HG02571 (cell line): Measurements from ENCODE around the gene PCDHB10.
"Not testable (repeated sequence)": the region's sequence is repeated elsewhere in the genome, so short reads cannot be mapped to it uniquely, and the experiment has no call there.

Experiments
- ATAC-seq: cut with Tn5 transposase; IDR thresholded peaks from one replicate; pipeline ENCODE4 v1.9.1; 2021; ENCODE audit warnings: mild to moderate bottlenecking, moderate library complexity; ENCODE audit not compliant: unreplicated experiment

PCDHB10 gene

GRCh38 chr5:141186897-141187512 lies 5.1 kb upstream of the PCDHB10 start, which contains the start of gene PCDHB9:
Gene PCDHB9, plus strand, starts transcription at chr5:141187161. Its CDS starts 158 bp downstream, at chr5:141187319.
- ATAC-seq: no peak

DNA sequence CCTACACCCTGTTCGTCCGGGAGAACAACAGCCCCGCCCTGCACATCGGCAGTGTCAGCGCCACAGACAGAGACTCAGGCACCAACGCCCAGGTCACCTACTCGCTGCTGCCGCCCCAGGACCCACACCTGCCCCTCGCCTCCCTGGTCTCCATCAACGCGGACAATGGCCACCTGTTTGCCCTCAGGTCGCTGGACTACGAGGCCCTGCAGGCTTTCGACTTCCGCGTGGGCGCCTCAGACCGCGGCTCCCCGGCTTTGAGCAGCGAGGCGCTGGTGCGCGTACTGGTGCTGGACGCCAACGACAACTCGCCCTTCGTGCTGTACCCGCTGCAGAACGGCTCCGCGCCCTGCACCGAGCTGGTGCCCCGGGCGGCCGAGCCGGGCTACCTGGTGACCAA lies 3.5 kb upstream of the PCDHB10 start:
- not testable (repeated sequence) for ATAC-seq

GRCh38 chr5:141189131-141189530 lies 3.0 kb upstream of the PCDHB10 start:
- ATAC-seq: not testable (repeated sequence)

DNA sequence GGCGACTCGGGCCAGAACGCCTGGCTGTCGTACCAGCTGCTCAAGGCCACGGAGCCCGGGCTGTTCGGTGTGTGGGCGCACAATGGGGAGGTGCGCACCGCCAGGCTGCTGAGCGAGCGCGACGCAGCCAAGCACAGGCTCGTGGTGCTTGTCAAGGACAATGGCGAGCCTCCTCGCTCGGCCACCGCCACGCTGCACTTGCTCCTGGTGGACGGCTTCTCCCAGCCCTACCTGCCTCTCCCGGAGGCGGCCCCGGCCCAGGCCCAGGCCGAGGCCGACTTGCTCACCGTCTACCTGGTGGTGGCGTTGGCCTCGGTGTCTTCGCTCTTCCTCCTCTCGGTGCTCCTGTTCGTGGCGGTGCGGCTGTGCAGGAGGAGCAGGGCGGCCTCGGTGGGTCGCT lies 2.2 kb downstream of the PCDHB10 start:
- ATAC-seq: not testable (repeated sequence)

GRCh38 chr5:141196363-141196762 lies 4.2 kb downstream of the PCDHB10 start:
- ATAC-seq: no peak

DNA sequence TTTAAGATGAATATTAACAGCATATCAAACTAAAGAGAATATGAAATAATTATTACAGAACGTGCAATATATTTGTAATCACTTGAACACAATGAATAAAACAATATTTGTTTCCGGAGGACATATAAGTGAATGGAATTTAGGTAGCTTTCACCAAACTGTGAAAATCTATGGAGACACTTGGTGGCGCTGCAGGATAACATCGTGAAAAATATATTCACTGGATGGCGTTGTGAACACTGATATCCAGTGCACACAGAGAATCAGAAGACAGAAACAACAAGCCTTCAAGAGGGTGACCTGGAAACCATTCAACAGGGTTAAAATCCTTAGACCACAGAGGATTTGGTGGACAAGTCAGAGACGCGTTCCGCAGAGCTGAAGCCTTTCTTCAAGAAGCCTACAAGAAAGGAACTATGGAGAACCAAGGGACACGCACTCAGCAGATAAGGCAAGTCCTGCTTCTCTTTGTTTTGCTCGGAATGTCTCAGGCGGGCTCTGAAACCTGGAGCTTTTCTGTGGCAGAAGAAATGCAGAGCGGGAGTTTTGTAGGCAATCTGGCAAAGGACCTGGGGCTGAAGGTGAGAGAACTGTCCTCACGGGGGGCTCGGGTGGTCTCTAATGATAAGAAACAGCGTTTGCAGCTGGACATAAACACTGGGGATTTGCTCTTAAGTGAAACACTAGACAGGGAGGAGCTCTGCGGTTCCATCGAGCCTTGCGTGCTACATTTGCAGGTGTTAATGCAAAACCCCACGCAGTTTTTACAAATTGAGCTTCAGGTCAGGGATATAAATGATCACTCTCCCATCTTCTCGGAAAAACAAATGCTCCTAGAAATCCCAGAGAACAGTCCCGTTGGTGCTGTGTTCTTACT lies 7.4 kb downstream of the PCDHB10 start, which contains the start of gene PCDHB11:
PCDHB11 (plus strand) TSS at position 269 of the 877 bp plus-strand sequence; CDS start at position 417, 148 bp downstream.
- ATAC-seq: no peak

GRCh38 chr5:141201126-141201525 lies 9.0 kb downstream of the PCDHB10 start:
- ATAC-seq: not testable (repeated sequence)

DNA sequence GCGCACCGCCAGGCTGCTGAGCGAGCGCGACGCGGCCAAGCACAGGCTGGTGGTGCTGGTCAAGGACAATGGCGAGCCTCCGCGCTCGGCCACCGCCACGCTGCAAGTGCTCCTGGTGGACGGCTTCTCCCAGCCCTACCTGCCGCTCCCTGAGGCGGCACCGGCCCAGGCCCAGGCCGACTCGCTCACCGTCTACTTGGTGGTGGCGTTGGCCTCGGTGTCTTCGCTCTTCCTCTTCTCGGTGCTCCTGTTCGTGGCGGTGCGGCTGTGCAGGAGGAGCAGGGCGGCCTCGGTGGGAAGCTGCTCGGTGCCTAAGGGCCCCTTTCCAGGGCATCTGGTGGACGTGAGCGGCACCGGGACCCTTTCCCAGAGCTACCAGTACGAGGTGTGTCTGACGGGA lies 9.5 kb downstream of the PCDHB10 start:
- ATAC-seq: not testable (repeated sequence)

GRCh38 chr5:141208478-141208877 lies 16.3 kb downstream of the PCDHB10 start, which contains the start of gene PCDHB12:
Gene PCDHB12, plus strand, starts transcription at chr5:141208719. Its CDS starts 189 bp downstream, at chr5:141208908.
- ATAC-seq: no peak

GRCh38 chr5:141210281-141210680 lies 18.1 kb downstream of the PCDHB10 start:
- ATAC-seq: not testable (repeated sequence)

- ATAC-seq: not testable (repeated sequence)
Measured at GRCh38 chr5:141210849-141211248, 18.7 kb downstream of the PCDHB10 start.

DNA sequence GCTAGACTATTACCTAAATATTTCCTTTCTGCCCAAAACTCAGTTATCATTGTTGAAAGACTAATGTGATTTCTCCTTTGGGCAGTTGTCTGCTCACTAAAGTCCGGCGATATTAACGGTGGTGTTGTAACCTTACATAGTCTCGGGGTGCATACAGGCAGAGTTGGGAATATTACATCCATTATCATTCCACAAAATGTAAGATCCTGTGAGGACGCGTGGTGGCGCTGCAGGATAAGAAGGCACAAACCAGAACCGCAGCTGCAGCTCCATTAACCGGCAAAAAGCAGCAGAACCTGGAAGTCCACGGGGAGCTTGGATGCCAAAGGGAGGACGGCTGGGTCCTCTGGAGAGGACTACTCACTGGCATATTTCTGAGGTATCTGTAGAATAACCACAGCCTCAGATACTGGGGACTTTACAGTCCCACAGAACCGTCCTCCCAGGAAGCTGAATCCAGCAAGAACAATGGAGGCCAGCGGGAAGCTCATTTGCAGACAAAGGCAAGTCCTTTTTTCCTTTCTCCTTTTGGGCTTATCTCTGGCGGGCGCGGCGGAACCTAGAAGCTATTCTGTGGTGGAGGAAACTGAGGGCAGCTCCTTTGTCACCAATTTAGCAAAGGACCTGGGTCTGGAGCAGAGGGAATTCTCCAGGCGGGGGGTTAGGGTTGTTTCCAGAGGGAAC lies 21.6 kb downstream of the PCDHB10 start, which contains the start of gene PCDHB13:
PCDHB13 (plus strand) TSS at position 264 of the 684 bp plus-strand sequence; CDS start at position 469, 205 bp downstream.
- ATAC-seq: not testable (repeated sequence)

DNA sequence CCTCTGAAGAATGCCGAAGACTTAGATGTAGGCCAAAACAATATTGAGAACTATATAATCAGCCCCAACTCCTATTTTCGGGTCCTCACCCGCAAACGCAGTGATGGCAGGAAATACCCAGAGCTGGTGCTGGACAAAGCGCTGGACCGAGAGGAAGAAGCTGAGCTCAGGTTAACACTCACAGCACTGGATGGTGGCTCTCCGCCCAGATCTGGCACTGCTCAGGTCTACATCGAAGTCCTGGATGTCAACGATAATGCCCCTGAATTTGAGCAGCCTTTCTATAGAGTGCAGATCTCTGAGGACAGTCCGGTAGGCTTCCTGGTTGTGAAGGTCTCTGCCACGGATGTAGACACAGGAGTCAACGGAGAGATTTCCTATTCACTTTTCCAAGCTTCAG lies 22.4 kb downstream of the PCDHB10 start:
- ATAC-seq: not testable (repeated sequence)

- ATAC-seq: not testable (repeated sequence)
Measured at GRCh38 chr5:141215504-141215903, 23.4 kb downstream of the PCDHB10 start.

GRCh38 chr5:141216035-141216434 lies 23.9 kb downstream of the PCDHB10 start:
- not testable (repeated sequence) for ATAC-seq

GRCh38 chr5:141223112-141223783 lies 31.1 kb downstream of the PCDHB10 start, which contains the start of gene PCDHB14:
Gene PCDHB14, plus strand, starts transcription at chr5:141223343. Its CDS starts 163 bp downstream, at chr5:141223506.
- no peak for ATAC-seq

GRCh38 chr5:141224844-141225243 lies 32.7 kb downstream of the PCDHB10 start:
- ATAC-seq: not testable (repeated sequence)

DNA sequence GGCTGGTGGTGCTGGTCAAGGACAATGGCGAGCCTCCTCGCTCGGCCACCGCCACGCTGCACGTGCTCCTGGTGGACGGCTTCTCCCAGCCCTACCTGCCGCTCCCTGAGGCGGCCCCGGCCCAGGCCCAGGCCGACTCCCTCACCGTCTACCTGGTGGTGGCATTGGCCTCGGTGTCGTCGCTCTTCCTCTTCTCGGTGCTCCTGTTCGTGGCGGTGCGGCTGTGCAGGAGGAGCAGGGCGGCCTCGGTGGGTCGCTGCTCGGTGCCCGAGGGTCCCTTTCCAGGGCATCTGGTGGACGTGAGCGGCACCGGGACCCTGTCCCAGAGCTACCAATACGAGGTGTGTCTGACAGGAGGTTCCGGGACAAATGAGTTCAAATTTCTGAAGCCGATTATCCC lies 33.3 kb downstream of the PCDHB10 start:
- not testable (repeated sequence) for ATAC-seq

DNA sequence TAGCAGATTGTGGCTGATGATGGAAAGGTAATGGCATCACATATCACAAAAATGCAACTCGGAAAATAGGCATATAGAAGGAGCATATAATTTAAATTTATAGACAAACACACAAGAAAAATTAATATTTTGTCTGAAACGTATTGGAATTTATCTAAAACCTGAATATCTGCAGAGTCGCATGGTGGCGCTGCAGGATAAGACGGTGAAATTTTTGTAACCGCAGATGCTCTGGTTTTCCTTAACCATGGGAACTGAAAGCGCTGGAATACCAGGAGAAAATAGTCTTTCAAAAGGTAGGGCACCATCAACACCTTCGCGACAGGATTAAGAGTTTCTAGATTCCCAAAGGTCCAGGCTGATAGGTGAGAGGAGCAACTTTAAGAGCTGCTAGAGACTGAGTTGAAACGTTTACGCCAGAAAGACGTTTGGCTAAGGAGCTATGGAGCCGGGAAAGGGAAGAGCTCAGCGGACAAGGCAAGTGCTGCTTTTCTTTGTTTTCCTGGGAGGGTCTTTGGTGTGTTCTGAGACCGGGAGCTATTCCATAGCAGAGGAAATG lies 42.0 kb downstream of the PCDHB10 start:
- no peak for ATAC-seq

GRCh38 chr5:141235922-141236321 lies 43.8 kb downstream of the PCDHB10 start:
- not testable (repeated sequence) for ATAC-seq
